Trophoblast cell (in vitro differentiated cells and primary cell): ENCODE data around the gene WAPL.
"Not testable (repeated sequence)": the region's sequence is repeated elsewhere in the genome, so short reads cannot be mapped to it uniquely, and the experiment has no call there.

Source experiments
- DNase-seq, 2 donors: peaks; one replicate each; pipeline ENCODE4 v3.0.0-alpha.2; 2016
- H2AFZ ChIP-seq: 2 replicates; pipeline ENCODE4 v1.6.1; 2013; ENCODE audit warnings: low read length, moderate library complexity, mild to moderate bottlenecking; ENCODE audit not compliant: insufficient read depth, poor library complexity
- H2AK5ac ChIP-seq: 2 replicates; pipeline ENCODE4 v1.6.1; 2013; ENCODE audit warnings: mild to moderate bottlenecking, low read length
- H2BK120ac ChIP-seq: 2 replicates; pipeline ENCODE4 v1.6.1; 2013; ENCODE audit warnings: low read length, mild to moderate bottlenecking, moderate library complexity; ENCODE audit not compliant: insufficient read depth, poor library complexity
- H2BK12ac ChIP-seq: 2 replicates; pipeline ENCODE4 v1.6.1; 2013; ENCODE audit warnings: mild to moderate bottlenecking, low read length, moderate library complexity
- H2BK5ac ChIP-seq: 2 replicates; pipeline ENCODE4 v1.6.1; 2013; ENCODE audit warnings: low read length, low read depth, moderate library complexity, mild to moderate bottlenecking; ENCODE audit not compliant: poor library complexity
- H3K14ac ChIP-seq: 2 replicates; pipeline ENCODE4 v1.6.1; 2013; ENCODE audit warnings: mild to moderate bottlenecking, low read length
- H3K18ac ChIP-seq: 2 replicates; pipeline ENCODE4 v1.6.1; 2013; ENCODE audit warnings: mild to moderate bottlenecking, low read length
- H3K23ac ChIP-seq: 2 replicates; pipeline ENCODE4 v1.6.1; 2013; ENCODE audit warnings: low read length
- H3K27ac ChIP-seq: 2 replicates; pipeline ENCODE4 v1.5.1; 2013; ENCODE audit warnings: low read depth, mild to moderate bottlenecking, inconsistent platforms, low read length, moderate library complexity
- H3K27me3 ChIP-seq: 2 replicates; pipeline ENCODE4 v1.6.1; 2013; ENCODE audit warnings: inconsistent platforms, mild to moderate bottlenecking, low read length, moderate library complexity; ENCODE audit not compliant: insufficient read depth
- H3K36me3 ChIP-seq, 2 experiments: 1 replicate in 1 of 2; 2 replicates in 1 of 2; pipeline ENCODE4 v1.6.1; 2013; ENCODE audit warnings: low read length in 2 of 2, mild to moderate bottlenecking in 2 of 2, moderate library complexity in 1 of 2; ENCODE audit not compliant: insufficient read depth in 2 of 2, control insufficient read depth in 1 of 2
- H3K4ac ChIP-seq: 2 replicates; pipeline ENCODE4 v1.6.1; 2013; ENCODE audit warnings: low read depth, mild to moderate bottlenecking, low read length, moderate library complexity
- H3K4me1 ChIP-seq, 2 experiments: 1 replicate in 1 of 2; 2 replicates in 1 of 2; pipeline ENCODE4 v1.6.1; 2013; ENCODE audit warnings: low read length in 2 of 2, mild to moderate bottlenecking in 2 of 2, moderate library complexity in 1 of 2; ENCODE audit not compliant: insufficient read depth in 2 of 2, control insufficient read depth in 1 of 2
- H3K4me2 ChIP-seq: 2 replicates; pipeline ENCODE4 v1.6.1; 2013; ENCODE audit warnings: inconsistent platforms, mild to moderate bottlenecking, low read length, moderate library complexity
- H3K4me3 ChIP-seq: 2 replicates; pipeline ENCODE4 v1.5.1; 2013; ENCODE audit warnings: mild to moderate bottlenecking, low read depth, low read length, inconsistent platforms
- H3K79me1 ChIP-seq: one replicate; pipeline ENCODE4 v1.6.1; 2013; ENCODE audit warnings: low read length
- H3K79me2 ChIP-seq: 2 replicates; pipeline ENCODE4 v1.6.1; 2013; ENCODE audit warnings: low read length, mild to moderate bottlenecking; ENCODE audit not compliant: control insufficient read depth, insufficient read depth, poor library complexity
- H3K9ac ChIP-seq: 2 replicates; pipeline ENCODE4 v1.6.1; 2013; ENCODE audit warnings: mild to moderate bottlenecking, low read length
- H3K9me3 ChIP-seq: 2 replicates; pipeline ENCODE4 v1.6.1; 2013; ENCODE audit warnings: low read depth, mild to moderate bottlenecking, control low read depth, inconsistent platforms, low read length; ENCODE audit not compliant: insufficient read depth
- H4K12ac ChIP-seq: 2 replicates; pipeline ENCODE4 v1.6.1; 2013; ENCODE audit warnings: low read depth, mild to moderate bottlenecking, low read length, moderate library complexity
- H4K8ac ChIP-seq: 2 replicates; pipeline ENCODE4 v1.6.1; 2013; ENCODE audit warnings: low read depth, mild to moderate bottlenecking, low read length, moderate library complexity
- H4K91ac ChIP-seq: one replicate; pipeline ENCODE4 v1.6.1; 2013; ENCODE audit warnings: low read depth, mild to moderate bottlenecking, low read length, moderate library complexity
- WGBS: extraction: QIAGEN DNeasy Blood & Tissue Kit; methylation state at CpG from one replicate; pipeline ENCODE4 v1.1.7; 2013; ENCODE audit warnings: missing lambda C conversion rate; ENCODE audit not compliant: insufficient read length, insufficient coverage; ENCODE audit errors: extremely low coverage; 5-methylcytosine and 5-hydroxymethylcytosine counted together

The WAPL gene

GRCh38 chr10:86390337-86391120 lies 131.1 kb downstream of the WAPL start:
- Histone ChIP-seq H3K36me3 (no peaks in the 10 kb centered on the region), H3K27me3 (no peaks in the 10 kb centered on the region), H3K4me2 (no peak overlapping the region), H3K23ac (no peak overlapping the region), H3K4ac (no peak overlapping the region), H2BK12ac (no peak overlapping the region), H3K9ac (no peak overlapping the region), H3K79me1 (no peaks in the 10 kb centered on the region), H3K18ac (no peak overlapping the region), H2BK120ac (no peak overlapping the region), H4K91ac (no peak overlapping the region), H3K14ac (no peak overlapping the region), H3K9me3 (peaks cover 5% of the 10 kb centered on the region), H3K4me3 (no peak overlapping the region), H3K79me2 (no peaks in the 10 kb centered on the region), H3K4me1 (peaks cover 0 to 4% of the 10 kb centered on the region in 2 experiments), H2AK5ac (no peak overlapping the region), H3K27ac (no peak overlapping the region), H2AFZ (no peak overlapping the region), H2BK5ac (no peak overlapping the region), H4K12ac (no peak overlapping the region), H4K8ac (no peak overlapping the region)
- DNase-seq = peak; percentile 31 to 55
- 100% methylated on average over 2 of the region's 14 CpGs for WGBS

- Histone ChIP-seq H4K91ac (no peak overlapping the region), H2AK5ac (no peak overlapping the region), H3K9me3 (peaks cover 5% of the 10 kb centered on the region), H4K12ac (no peak overlapping the region), H3K79me1 (no peaks in the 10 kb centered on the region), H3K14ac (no peak overlapping the region), H3K27ac (no peak overlapping the region), H3K4me1 (peaks cover 0 to 4% of the 10 kb centered on the region in 2 experiments), H3K9ac (no peak overlapping the region), H3K36me3 (no peaks in the 10 kb centered on the region), H4K8ac (peak overlapping the region; percentile 43), H3K4ac (no peak overlapping the region), H3K4me2 (peak overlapping the region; percentile 74), H3K18ac (no peak overlapping the region), H3K23ac (no peak overlapping the region), H2BK120ac (no peak overlapping the region), H2BK5ac (no peak overlapping the region), H2AFZ (peak overlapping the region; percentile 14), H3K79me2 (no peaks in the 10 kb centered on the region), H2BK12ac (no peak overlapping the region), H3K4me3 (peak overlapping the region; percentile 57), H3K27me3 (no peaks in the 10 kb centered on the region)
- no CpG with 5 or more reads among the region's 53 CpGs for WGBS
- DNase-seq = peak; percentile 36 to 60
These were observed 132.0 kb downstream of the WAPL start for GRCh38 chr10:86389441-86390193.

GRCh38 chr10:86389109-86389440 lies 132.5 kb downstream of the WAPL start:
- H3K14ac ChIP-seq, H3K23ac ChIP-seq, H3K4me3 ChIP-seq, H3K18ac ChIP-seq, H4K8ac ChIP-seq, H2AFZ ChIP-seq, H4K91ac ChIP-seq, H3K36me3 ChIP-seq, H3K9me3 ChIP-seq, H4K12ac ChIP-seq, H2BK120ac ChIP-seq, DNase-seq, H2AK5ac ChIP-seq, H3K4ac ChIP-seq, H3K79me1 ChIP-seq, H3K4me1 ChIP-seq, H3K9ac ChIP-seq, H3K27ac ChIP-seq, H2BK12ac ChIP-seq, H2BK5ac ChIP-seq, H3K27me3 ChIP-seq, H3K79me2 ChIP-seq: not testable (repeated sequence)
- WGBS = no CpG with 5 or more reads among the region's 12 CpGs
- H3K4me2 ChIP-seq = peak overlapping the region; percentile 74

DNA sequence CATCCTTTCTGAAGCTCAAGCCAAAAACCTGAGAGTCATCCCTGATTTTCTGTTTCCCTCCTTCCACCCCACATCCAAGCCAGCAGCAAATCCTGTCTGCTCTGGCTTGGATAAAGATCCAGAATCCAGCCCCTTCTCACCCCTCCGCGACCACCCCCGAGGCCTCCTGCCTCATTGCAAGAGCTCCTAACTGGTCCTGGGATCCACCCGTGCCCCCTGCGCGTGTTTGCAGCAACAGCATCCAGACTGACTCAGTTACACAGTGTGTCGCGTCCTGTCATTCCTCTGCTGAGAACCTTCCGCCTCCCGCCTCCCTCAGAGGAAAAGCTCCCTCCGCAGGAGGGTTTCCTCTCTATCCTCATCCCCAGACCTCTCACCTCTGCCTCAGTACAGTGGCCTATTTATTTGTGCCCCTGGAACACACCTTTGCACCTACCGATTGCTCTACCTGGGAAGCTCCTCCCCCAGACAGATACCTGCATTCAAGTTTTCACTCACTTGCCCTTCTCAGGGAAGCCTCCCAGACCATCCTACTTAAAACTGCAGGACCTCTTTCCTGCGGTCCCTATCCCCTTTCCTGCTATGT lies 133.4 kb downstream of the WAPL start:
- Histone ChIP-seq H3K4me2 (no peak overlapping the region), H2AK5ac (no peak overlapping the region), H2BK5ac (no peak overlapping the region), H3K27ac (no peak overlapping the region), H3K79me1 (no peaks in the 10 kb centered on the region), H4K8ac (no peak overlapping the region), H3K9ac (no peak overlapping the region), H3K4me3 (no peak overlapping the region), H3K79me2 (no peaks in the 10 kb centered on the region), H3K27me3 (no peaks in the 10 kb centered on the region), H4K91ac (no peak overlapping the region), H3K4ac (no peak overlapping the region), H3K9me3 (peaks cover 4% of the 10 kb centered on the region), H3K14ac (no peak overlapping the region), H3K36me3 (no peaks in the 10 kb centered on the region), H4K12ac (no peak overlapping the region), H3K18ac (no peak overlapping the region), H3K4me1 (peaks cover 0 to 4% of the 10 kb centered on the region in 2 experiments), H2BK120ac (no peak overlapping the region), H3K23ac (no peak overlapping the region), H2BK12ac (no peak overlapping the region), H2AFZ (no peak overlapping the region)
- DNase-seq = no peak
- WGBS = no CpG with 5 or more reads among the region's 13 CpGs
